Measurements from ENCODE around the gene NMT2.
"Not testable (repeated sequence)": the region's sequence is repeated elsewhere in the genome, so short reads cannot be mapped to it uniquely, and the experiment has no call there.

Gene NMT2

DNA sequence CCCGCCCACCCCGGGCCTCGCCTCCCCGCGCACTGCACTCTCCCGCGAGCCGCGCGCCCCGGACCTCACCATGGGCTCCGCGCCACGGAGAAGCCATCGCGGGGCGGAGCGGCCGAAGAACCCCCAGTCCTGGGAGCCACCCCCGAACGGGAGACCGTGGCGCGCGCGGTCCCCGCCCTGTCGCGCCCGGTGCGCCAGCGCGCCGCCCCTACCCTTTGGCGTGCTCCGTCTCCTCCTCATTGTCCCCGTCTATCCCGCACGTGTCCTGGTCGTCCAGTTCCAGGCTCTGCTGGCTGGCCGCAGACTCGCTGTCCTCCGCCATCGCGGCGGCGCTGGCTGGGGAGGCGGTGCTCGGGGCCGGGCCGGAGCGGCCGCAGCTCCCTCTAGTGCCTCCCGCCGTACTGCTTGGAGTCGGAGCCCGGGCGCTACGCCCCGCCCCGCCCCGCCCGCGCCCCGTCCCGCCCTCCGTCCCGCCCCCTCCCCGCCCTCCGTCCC lies at the start of gene NMT2:
TSS of gene NMT2 (minus strand) at position 403 of the 495 bp plus-strand sequence. CDS start at position 322, 81 bp downstream.
- DNase-seq (ENCODE audit: low spot score): no peak

GRCh38 chr10:15216700-15217099 lies 48.2 kb upstream of the NMT2 start:
- DNase-seq (ENCODE audit: low spot score): no peak

DNA sequence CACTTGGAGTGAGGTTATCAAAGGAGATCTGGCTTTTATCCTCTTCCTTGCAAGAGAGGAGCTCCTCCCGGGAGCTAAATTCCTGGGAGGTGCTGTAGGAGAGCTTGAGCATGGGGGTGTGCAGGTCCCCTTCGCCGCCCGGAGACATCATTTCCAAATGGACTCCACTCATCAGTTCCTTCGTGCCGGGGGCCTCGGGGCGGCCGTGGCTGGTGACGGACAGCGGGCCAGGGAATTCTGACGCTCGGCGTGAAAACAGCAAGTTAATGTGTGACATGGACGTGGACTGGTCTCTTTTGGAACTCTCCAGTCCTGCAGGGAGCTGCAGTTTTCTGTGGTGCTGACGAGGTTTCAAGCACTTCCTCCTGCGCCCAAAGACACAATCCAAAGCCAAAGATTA lies 45.7 kb upstream of the NMT2 start:
- no peak for DNase-seq (ENCODE audit: low spot score)

DNA sequence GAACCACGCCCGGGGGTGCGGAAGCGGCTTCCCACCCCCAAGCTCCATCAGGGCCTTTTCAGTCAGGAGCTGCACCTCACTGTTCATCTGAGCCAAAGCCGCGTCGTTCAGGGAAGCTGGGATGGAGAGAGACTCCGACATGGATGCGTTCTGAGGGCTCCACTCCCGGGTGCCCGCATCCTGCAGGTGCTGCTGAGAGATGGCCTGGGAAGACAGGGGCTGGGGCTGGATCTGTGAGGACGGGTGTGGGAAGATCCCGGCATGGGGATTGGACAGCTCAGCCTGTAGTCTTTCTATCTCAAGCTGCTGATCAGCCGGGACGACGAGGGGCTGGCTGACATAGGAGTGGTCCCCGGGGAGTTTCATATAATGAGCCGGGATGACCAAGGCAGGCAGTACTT lies 45.0 kb upstream of the NMT2 start:
- no peak for DNase-seq (ENCODE audit: low spot score)

- DNase-seq (ENCODE audit: low spot score): peak; percentile 12
These were observed 43.0 kb upstream of the NMT2 start for GRCh38 chr10:15211464-15211979.

GRCh38 chr10:15210521-15210920 lies 42.0 kb upstream of the NMT2 start:
- no peak for DNase-seq (ENCODE audit: low spot score)

- DNase-seq (ENCODE audit: low spot score): peak; percentile 81
These were observed 41.5 kb upstream of the NMT2 start for GRCh38 chr10:15209827-15210509.

DNA sequence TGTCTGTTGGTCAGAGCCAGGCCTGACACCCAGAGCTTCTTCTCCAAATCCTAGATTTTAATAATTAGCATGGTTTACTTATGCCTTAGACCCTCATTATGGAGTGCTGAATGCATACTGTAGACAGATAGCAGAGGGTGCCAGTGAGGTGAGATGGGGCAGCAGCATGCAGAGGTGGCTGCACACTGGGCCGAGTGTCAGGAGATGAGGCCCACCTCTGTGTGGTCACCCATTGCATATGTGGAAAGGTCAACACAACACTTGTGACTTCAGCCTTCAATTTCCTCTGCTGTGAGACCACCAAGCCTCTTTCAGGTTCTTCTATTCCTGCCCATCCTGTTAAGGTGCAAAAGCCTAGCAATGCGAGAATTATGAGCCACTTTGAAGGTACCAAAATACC lies 39.7 kb upstream of the NMT2 start:
- DNase-seq (ENCODE audit: low spot score): no peak

GRCh38 chr10:15207410-15207809 lies 38.9 kb upstream of the NMT2 start:
- not testable (repeated sequence) for DNase-seq (ENCODE audit: low spot score)

DNA sequence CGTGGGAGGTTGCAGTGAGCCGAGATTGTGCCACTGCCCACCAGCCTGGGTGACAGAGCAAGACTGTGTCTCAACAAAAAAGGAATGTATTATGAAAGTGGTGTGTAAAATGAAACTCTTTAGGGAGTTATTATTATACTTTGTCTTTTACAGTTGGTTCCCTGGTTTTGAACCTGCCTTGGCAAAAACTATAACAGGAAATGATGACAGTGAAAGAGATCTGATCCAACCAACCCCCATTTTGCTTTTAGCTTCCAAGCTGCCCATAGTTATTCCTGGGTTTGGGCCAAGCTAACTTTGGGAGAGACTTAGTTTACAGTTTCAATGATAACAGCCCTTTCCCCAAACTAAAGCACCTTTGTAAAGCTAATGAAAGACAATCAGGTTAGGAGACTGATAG lies 34.1 kb upstream of the NMT2 start:
- no peak for DNase-seq (ENCODE audit: low spot score)

DNA sequence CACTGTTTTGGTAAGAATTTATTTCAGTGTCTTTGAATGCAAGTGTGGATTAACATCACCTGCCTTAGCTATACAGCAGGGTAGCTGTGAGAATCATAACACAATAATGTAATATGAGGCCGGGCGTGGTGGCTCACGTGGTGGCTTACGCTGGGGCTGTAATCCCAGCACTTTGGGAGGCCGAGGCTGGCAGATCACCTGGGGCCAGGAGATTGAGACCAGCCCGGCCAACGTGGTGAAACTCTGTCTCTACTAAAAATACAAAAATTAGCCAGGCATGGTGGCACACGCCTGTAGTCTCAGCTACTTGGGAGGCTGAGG lies 33.8 kb upstream of the NMT2 start:
- DNase-seq (ENCODE audit: low spot score): not testable (repeated sequence)

DNA sequence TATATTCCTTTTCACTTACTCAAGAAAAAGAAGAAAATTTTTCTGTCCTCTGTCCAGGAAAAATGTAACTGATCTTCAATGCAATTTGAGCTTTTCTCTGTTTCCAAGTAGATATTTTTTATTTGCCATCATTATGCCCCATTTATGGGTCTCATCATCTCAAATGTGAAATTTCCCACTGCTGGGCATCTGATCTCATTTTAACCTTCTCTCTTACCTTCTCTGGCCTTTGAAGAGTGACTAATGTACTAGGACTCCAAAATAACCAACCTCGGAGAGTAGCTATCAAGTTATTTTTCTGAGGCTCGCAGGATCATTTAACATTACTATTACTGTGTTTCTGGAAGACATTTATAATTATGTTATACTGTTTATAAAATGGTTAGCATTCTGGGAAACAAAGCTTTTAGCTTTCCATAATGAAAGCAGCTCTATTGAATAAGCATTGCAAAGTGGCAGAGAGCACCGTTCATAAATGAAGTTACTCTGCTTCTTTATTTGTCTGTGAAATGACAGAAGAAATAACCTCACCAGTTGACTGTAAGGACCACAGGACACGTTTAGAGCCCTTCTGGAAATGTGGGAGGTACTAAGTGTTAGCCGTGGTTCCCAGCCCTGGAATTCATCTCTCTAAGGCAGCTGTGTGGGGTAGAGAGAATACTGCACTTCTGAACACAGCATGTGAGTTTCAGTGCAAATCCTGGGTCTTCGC lies 33.3 kb upstream of the NMT2 start:
- DNase-seq (ENCODE audit: low spot score): no peak

GRCh38 chr10:15200626-15201025 lies 32.1 kb upstream of the NMT2 start:
- DNase-seq (ENCODE audit: low spot score): no peak

- no peak for DNase-seq (ENCODE audit: low spot score)
These were observed 29.4 kb upstream of the NMT2 start for GRCh38 chr10:15197911-15198310.

DNA sequence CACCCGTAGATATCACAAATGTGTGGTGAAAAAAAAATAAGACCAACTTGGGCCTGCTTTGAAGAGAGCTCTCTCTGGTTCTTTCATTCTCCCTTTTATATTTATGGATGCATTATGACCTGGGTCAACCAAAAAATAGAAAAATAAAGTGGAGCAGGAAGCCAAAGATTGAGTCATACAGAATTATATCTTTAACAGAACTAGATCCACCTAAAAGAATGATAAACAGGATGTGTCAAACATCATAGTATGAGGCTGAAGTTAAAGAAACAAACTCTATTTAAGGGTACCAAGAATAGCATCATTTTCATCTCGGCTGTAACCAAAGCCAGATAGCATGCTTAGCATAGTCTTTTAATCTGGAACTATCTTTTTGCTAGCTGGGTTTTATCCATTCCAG lies 28.8 kb upstream of the NMT2 start:
- DNase-seq (ENCODE audit: low spot score): no peak

- no peak for DNase-seq (ENCODE audit: low spot score)
These were observed 27.7 kb upstream of the NMT2 start for GRCh38 chr10:15196021-15196834.

DNA sequence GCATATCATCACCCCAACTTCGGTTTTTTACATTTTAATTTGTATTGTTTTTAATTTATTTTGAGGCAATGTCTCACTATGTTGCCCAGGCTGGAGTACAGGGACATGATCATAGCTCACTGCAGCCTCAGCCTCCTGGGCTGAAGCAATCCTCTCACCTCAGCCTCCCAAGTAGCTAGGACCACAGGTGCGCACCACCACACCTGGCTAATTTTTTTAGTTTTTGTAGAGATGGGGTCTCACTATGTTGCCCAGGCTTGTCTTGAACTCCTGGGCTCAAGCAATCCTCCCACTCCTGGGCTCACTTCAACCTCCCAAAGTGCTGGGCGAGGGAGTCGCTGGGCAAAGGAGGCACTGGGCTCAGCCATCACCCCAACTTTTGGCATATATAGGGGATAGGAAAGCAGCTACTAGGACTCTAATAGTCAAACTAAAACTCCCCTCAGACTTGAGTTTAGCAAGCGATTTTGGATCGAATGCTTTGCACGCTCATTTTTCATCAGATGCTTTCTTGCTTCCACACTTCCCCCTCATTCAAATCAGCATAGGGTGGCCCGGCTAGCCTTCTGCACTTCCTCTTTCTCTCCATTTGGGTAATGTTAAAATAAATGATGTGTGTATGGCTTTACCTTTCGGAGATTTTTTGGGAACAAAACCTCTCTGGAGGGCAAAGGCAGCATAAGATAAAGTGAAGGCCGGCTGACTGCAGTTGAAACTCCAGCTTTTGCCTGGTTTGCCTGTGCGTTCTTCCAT lies 20.8 kb upstream of the NMT2 start:
- DNase-seq (ENCODE audit: low spot score): no peak

- DNase-seq (ENCODE audit: low spot score): peak; percentile 21
These were observed 20.1 kb upstream of the NMT2 start for GRCh38 chr10:15188603-15189002.

- no peak for DNase-seq (ENCODE audit: low spot score)
These were observed 15.4 kb upstream of the NMT2 start for GRCh38 chr10:15183689-15184481.

GRCh38 chr10:15182540-15183207 lies 14.2 kb upstream of the NMT2 start:
- no peak for DNase-seq (ENCODE audit: low spot score)
